ENCODE data around the gene ABCC8. TPM values are rescaled to one million over a fixed set of nuclear protein-coding genes. Genes with fewer than 3 reads are reported as not detected.

The ABCC8 gene
- total and polyA plus RNA-seq, 2 experiments from 2014 or later = 2.2 TPM; not detected in 1

GRCh38 chr11:17519061-17519885, 42.6 kb upstream of the ABCC8 start:
- H3K4me1 ChIP-seq (ENCODE audit: insufficient read depth) = no peaks in the 10 kb centered on the region
- no peak overlapping the region for H2AFZ ChIP-seq
- H3K36me3 ChIP-seq (replicated peaks; ENCODE audit: insufficient read depth, low read depth) = no peaks in the 10 kb centered on the region
- no peak overlapping the region for H3K4me2 ChIP-seq
- no peak overlapping the region for H3K27ac ChIP-seq
- WGBS (ENCODE audit: low lambda C conversion rate, missing lambda C conversion rate) = 86% methylated on average over 7 of the region's 7 CpGs
- H3K79me2 ChIP-seq = no peaks in the 10 kb centered on the region
- H4K20me1 ChIP-seq (ENCODE audit: insufficient read depth, poor library complexity, severe bottlenecking) = no peaks in the 10 kb centered on the region
- DNase-seq (ENCODE audit: low spot score) = no peak
- TF ChIP-seq EZH2phosphoT487 (IDR thresholded peaks at IDR 0.05; ENCODE audit: low read depth, severe bottlenecking, unreplicated experiment) (no peak), EZH2 (IDR thresholded peaks at IDR 0.05; ENCODE audit: borderline replicate concordance) (no peak)
- TF ChIP-seq, protein P1, sequence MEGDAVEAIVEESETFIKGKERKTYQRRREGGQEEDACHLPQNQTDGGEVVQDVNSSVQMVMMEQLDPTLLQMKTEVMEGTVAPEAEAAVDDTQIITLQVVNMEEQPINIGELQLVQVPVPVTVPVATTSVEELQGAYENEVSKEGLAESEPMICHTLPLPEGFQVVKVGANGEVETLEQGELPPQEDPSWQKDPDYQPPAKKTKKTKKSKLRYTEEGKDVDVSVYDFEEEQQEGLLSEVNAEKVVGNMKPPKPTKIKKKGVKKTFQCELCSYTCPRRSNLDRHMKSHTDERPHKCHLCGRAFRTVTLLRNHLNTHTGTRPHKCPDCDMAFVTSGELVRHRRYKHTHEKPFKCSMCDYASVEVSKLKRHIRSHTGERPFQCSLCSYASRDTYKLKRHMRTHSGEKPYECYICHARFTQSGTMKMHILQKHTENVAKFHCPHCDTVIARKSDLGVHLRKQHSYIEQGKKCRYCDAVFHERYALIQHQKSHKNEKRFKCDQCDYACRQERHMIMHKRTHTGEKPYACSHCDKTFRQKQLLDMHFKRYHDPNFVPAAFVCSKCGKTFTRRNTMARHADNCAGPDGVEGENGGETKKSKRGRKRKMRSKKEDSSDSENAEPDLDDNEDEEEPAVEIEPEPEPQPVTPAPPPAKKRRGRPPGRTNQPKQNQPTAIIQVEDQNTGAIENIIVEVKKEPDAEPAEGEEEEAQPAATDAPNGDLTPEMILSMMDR (IDR thresholded peaks at IDR 0.05; ENCODE audit: poor library complexity) = no peak
- H3K4me3 ChIP-seq = no peak overlapping the region
- H3K9me2 ChIP-seq (replicated peaks; ENCODE audit: insufficient read depth) = no peaks in the 10 kb centered on the region
- no peaks in the 10 kb centered on the region for H3K9me3 ChIP-seq (ENCODE audit: low read depth)
- H3K27me3 ChIP-seq = no peaks in the 10 kb centered on the region

- Histone ChIP-seq H3K36me3 (replicated peaks; ENCODE audit: insufficient read depth, low read depth) (no peaks in the 10 kb centered on the region), H2AFZ (no peak overlapping the region), H3K4me1 (ENCODE audit: insufficient read depth) (no peaks in the 10 kb centered on the region), H3K79me2 (no peaks in the 10 kb centered on the region), H3K4me3 (no peak overlapping the region), H3K4me2 (no peak overlapping the region), H4K20me1 (ENCODE audit: insufficient read depth, poor library complexity, severe bottlenecking) (no peaks in the 10 kb centered on the region), H3K27me3 (no peaks in the 10 kb centered on the region), H3K9me2 (replicated peaks; ENCODE audit: insufficient read depth) (no peaks in the 10 kb centered on the region), H3K27ac (no peak overlapping the region), H3K9me3 (ENCODE audit: low read depth) (no peaks in the 10 kb centered on the region)
- DNase-seq (ENCODE audit: low spot score) = no peak
- TF ChIP-seq EZH2 (IDR thresholded peaks at IDR 0.05; ENCODE audit: borderline replicate concordance) (no peak), EZH2phosphoT487 (IDR thresholded peaks at IDR 0.05; ENCODE audit: low read depth, severe bottlenecking, unreplicated experiment) (no peak)
- TF ChIP-seq, protein P1 (IDR thresholded peaks at IDR 0.05; ENCODE audit: poor library complexity) = no peak
- 93% methylated on average over 2 of the region's 2 CpGs for WGBS (ENCODE audit: low lambda C conversion rate, missing lambda C conversion rate)
Measured at GRCh38 chr11:17518366-17518765, 41.7 kb upstream of the ABCC8 start.

DNA sequence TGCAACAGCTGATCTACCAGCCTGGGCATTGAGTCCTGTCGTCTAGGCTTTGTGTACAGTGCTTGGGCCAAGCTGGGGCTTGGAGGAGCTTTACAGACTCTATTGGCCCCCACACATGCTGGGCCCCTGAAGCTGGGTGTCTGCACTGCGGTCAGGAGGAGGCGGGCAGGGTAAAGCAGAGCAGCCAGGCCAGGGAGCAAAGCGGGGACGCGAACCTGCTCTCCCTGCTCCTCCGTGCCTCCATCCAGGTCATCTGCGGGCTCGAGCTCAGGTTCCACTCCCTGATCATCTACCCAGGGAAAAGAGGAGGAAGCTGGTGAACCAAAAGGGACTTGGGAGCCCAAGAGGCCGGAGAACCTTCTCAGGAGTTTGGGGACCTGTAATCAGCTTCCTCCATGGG, 40.5 kb upstream of the ABCC8 start:
- TF ChIP-seq, protein P1 (IDR thresholded peaks at IDR 0.05; ENCODE audit: poor library complexity) = no peak
- TF ChIP-seq EZH2 (IDR thresholded peaks at IDR 0.05; ENCODE audit: borderline replicate concordance) (no peak), EZH2phosphoT487 (IDR thresholded peaks at IDR 0.05; ENCODE audit: low read depth, severe bottlenecking, unreplicated experiment) (no peak)
- Histone ChIP-seq H3K9me2 (replicated peaks; ENCODE audit: insufficient read depth) (no peaks in the 10 kb centered on the region), H2AFZ (no peak overlapping the region), H4K20me1 (ENCODE audit: insufficient read depth, poor library complexity, severe bottlenecking) (no peaks in the 10 kb centered on the region), H3K27me3 (no peaks in the 10 kb centered on the region), H3K79me2 (no peaks in the 10 kb centered on the region), H3K4me1 (ENCODE audit: insufficient read depth) (no peaks in the 10 kb centered on the region), H3K4me2 (no peak overlapping the region), H3K36me3 (replicated peaks; ENCODE audit: insufficient read depth, low read depth) (no peaks in the 10 kb centered on the region), H3K4me3 (no peak overlapping the region), H3K27ac (no peak overlapping the region), H3K9me3 (ENCODE audit: low read depth) (no peaks in the 10 kb centered on the region)
- no peak for DNase-seq (ENCODE audit: low spot score)
- 86% methylated on average over 10 of the region's 10 CpGs for WGBS (ENCODE audit: low lambda C conversion rate, missing lambda C conversion rate)

Measured in hepatocyte (in vitro differentiated cells).